ENCODE results near the gene ZNF747.
"Not testable (repeated sequence)": the region's sequence is repeated elsewhere in the genome, so short reads cannot be mapped to it uniquely, and the experiment has no call there.

Gene ZNF747

GRCh38 chr16:30551781-30552180 is 17.1 kb upstream of the ZNF747 start:
- DNase-seq (ENCODE audit: insufficient read length, low spot score), result no peak
- no peak for FAIRE-seq
- no peak for TF ChIP-seq POLR2A (IDR thresholded peaks at IDR 0.05; ENCODE audit: low read depth, low read length)

- TF ChIP-seq POLR2A (IDR thresholded peaks at IDR 0.05; ENCODE audit: low read depth, low read length), result no peak
- DNase-seq (ENCODE audit: insufficient read length, low spot score), result no peak
- no peak for FAIRE-seq
Measured at GRCh38 chr16:30548416-30549253, 14.0 kb upstream of the ZNF747 start.

GRCh38 chr16:30546115-30546514 is 11.5 kb upstream of the ZNF747 start:
- TF ChIP-seq POLR2A (IDR thresholded peaks at IDR 0.05; ENCODE audit: low read depth, low read length), result no peak
- FAIRE-seq (no peak), DNase-seq (ENCODE audit: insufficient read length, low spot score) (no peak)

DNA sequence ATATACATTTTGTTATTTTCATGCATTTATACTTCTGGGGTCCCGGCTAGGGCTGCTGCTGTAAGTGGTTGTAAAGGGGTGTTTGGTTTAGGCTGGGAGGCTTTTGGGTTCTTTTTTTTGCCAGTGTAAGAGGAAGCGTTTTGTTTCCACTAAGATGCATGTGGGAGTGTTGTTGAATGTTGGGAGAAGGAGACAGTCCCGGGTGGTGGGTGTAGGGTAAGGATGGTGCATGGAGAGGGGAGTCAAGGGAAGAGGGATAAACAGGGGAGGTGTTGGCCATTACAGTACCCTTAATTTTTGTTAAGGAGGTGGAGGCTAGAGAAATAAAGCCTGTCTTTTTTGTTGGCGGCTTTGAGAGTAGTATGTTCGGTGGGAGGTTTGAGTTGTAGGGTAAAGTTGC is 8.4 kb upstream of the ZNF747 start:
- no peak for TF ChIP-seq POLR2A (IDR thresholded peaks at IDR 0.05; ENCODE audit: low read depth, low read length)
- DNase-seq (ENCODE audit: insufficient read length, low spot score) (no peak), FAIRE-seq (no peak)

DNA sequence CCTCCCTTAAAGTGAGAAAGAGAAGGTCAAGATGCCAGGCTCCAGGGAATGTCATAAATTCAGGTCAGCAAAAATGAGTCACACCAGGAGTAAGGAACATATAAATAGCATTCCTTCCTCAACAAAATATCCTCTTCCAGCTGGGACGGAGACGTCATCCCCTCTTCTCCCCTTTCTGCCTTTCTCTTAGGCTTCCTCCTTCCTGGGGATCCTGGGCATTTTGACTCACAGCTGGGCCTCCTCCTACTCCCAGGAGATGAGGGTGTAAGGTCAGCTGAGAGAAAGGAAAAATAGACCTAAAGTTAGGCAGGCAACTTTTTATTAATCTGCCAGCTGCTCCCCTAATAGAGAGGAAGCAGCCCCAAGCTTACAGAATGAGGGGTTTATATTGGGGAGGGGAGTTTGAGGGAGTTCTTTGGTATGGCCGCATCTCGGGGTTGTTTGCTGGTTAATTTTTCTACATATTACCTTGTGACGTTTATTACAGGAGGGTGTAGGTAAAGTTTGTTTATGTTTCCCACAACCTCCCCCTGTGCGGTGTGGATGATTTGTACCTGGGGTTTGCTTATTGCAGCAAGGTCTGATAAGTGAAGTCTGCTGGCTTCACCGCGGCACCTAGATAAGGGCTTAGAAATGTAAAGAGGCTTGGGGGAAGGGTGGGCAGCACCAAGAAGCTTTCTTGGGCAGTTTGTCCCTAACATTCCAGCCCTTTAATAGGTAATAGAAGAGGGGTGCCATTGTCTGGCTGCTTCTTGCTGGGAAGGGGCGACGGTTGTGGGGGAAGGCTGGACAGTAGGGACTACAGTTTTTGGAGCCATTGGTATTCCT is 7.1 kb upstream of the ZNF747 start:
- peak; percentile 60 for FAIRE-seq
- no peak for TF ChIP-seq POLR2A (IDR thresholded peaks at IDR 0.05; ENCODE audit: low read depth, low read length)
- peak; percentile 67 for DNase-seq (ENCODE audit: insufficient read length, low spot score)

DNA sequence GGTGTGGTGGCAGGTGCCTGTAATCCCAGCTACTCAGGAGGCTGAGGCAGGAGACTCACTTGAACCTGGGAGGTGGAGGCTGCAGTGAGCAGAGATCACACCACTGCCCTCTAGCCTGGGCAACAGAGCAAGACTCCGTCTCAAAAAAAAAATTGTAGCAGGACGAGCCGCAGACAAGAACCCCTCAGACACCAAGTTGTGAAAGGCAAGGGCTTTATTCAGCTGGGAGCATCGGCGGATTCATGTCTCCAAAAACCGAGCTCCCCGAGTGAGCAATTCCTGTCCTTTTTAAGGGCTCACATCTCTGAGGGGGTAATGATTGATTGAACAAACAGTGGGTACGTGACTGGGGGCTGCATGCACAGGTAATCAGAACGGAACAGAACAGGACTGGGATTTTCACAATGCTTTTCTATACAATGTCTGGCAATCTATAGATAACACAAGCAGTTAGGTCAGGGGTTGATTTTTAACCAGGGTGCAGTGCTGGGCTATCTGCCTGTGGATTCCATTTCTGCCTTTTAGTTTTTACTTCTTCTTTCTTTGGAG is 6.3 kb upstream of the ZNF747 start:
- FAIRE-seq; DNase-seq (ENCODE audit: insufficient read length, low spot score): not testable (repeated sequence)

GRCh38 chr16:30539986-30540526 is 5.4 kb upstream of the ZNF747 start:
- DNase-seq (ENCODE audit: insufficient read length, low spot score); FAIRE-seq: not testable (repeated sequence)

GRCh38 chr16:30539000-30539964 is 4.6 kb upstream of the ZNF747 start:
- no peak for TF ChIP-seq POLR2A (IDR thresholded peaks at IDR 0.05; ENCODE audit: low read depth, low read length)
- DNase-seq (ENCODE audit: insufficient read length, low spot score) (no peak), FAIRE-seq (no peak)

DNA sequence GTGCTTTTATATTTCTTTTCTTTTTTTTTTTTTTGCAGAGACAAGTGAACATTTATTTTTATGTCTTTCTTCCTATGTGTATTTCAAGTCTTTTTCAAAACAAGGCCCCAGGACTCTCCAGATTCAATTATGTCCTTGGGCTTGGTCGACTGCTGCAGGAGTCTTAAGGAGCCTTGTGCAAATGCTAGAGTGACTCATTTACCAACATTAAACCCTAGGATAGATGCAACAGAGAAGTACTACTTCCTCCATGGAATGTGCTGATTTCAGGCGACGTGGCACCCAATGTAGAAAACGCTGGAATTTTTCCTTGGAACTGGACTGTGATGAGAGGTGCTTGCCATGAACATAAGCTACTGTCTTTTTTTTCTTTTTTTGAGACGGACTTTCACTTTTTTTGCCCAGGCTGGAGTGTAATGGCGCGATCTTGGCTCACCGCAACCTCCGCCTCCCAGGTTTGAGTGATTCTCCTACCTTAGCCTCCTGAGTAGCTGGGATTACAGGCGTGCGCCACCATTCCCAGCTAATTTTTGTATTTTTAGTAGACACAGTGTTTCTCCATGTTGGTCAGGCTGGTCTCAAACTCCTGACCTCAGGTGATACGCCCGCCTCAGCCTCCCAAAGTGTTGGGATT is 1.9 kb upstream of the ZNF747 start:
- FAIRE-seq; DNase-seq (ENCODE audit: insufficient read length, low spot score): not testable (repeated sequence)

DNA sequence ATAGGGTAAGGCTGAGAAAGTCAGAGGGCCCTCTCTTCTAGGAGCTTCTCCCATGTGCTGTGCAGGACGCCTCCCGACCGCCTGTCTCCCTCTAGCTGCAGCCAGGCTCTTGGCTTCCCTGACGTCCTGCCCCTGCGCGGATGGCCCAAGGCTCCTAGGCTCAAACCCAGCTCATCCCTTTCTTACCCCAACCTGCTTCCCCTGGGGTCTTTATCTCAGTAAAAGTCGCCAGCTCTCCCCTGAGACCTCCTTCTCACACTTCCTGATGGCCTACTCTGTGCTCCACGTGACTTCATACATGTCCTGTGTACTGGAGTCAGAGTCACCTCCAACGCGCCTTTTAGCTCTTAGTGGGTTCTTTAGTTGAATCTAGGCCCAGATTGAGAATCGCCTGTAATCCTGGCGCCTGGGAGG is 1.1 kb upstream of the ZNF747 start:
- DNase-seq (ENCODE audit: insufficient read length, low spot score) (no peak), FAIRE-seq (no peak)
- no peak for TF ChIP-seq POLR2A (IDR thresholded peaks at IDR 0.05; ENCODE audit: low read depth, low read length)

- TF ChIP-seq POLR2A (IDR thresholded peaks at IDR 0.05; ENCODE audit: low read depth, low read length), result no peak
- FAIRE-seq (no peak), DNase-seq (ENCODE audit: insufficient read length, low spot score) (no peak)
Measured at GRCh38 chr16:30535106-30535776, 583 bp upstream of the ZNF747 start.

GRCh38 chr16:30533748-30534367 is 800 bp downstream of the ZNF747 start:
- TF ChIP-seq POLR2A (IDR thresholded peaks at IDR 0.05; ENCODE audit: low read depth, low read length), result no peak
- FAIRE-seq (no peak), DNase-seq (ENCODE audit: insufficient read length, low spot score) (no peak)

Measured in H54 (cell line).